ENCODE results near the gene RHBDD3. TPM values are rescaled to one million over a fixed set of nuclear protein-coding genes. Genes with fewer than 3 reads are reported as not detected.

RHBDD3 gene
- total RNA-seq, 4 donors from 2014 or later = 27.8 to 54.9 (median 48.9) TPM

GRCh38 chr22:29269731-29270474 is 2.1 kb upstream of the RHBDD3 start:
- TF ChIP-seq POLR2A (IDR thresholded peaks at IDR 0.05) = no peak
- TF ChIP-seq, protein P1, sequence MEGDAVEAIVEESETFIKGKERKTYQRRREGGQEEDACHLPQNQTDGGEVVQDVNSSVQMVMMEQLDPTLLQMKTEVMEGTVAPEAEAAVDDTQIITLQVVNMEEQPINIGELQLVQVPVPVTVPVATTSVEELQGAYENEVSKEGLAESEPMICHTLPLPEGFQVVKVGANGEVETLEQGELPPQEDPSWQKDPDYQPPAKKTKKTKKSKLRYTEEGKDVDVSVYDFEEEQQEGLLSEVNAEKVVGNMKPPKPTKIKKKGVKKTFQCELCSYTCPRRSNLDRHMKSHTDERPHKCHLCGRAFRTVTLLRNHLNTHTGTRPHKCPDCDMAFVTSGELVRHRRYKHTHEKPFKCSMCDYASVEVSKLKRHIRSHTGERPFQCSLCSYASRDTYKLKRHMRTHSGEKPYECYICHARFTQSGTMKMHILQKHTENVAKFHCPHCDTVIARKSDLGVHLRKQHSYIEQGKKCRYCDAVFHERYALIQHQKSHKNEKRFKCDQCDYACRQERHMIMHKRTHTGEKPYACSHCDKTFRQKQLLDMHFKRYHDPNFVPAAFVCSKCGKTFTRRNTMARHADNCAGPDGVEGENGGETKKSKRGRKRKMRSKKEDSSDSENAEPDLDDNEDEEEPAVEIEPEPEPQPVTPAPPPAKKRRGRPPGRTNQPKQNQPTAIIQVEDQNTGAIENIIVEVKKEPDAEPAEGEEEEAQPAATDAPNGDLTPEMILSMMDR (IDR thresholded peaks at IDR 0.05) = no peak
- Histone ChIP-seq H3K9me3 (no peaks in the 10 kb centered on the region), H3K4me3 (replicated peaks in 1 of 3) (peak overlapping the region; percentile 14 to 78 (median 49)), H3K27me3 (no peaks in the 10 kb centered on the region), H3K27ac (peak overlapping the region in 1 of 3 donors; percentile 98), H3K36me3 (peaks cover 32% of the 10 kb centered on the region in 2 donors), H3K4me1 (peaks cover 35 to 44% of the 10 kb centered on the region in 2 donors)
- intact Hi-C loops (cut with DNase I) = loop anchor here (5.0 kb wide), 1 partner anchor 37 kb away; the partner anchor contains the start of gene GAS2L1
- WGBS, 2 donors = 10 to 16% methylated on average over 13 of the region's 13 CpGs
- DNase-seq = no peak

- Histone ChIP-seq H3K27ac (peak overlapping the region in 2 of 3 donors; percentile 98), H3K4me3 (replicated peaks in 1 of 3) (peak overlapping the region; percentile 49 to 92 (median 78)), H3K9me3 (no peaks in the 10 kb centered on the region), H3K27me3 (no peaks in the 10 kb centered on the region), H3K4me1 (peaks cover 35 to 44% of the 10 kb centered on the region in 2 donors), H3K36me3 (peaks cover 26 to 27% of the 10 kb centered on the region in 2 donors)
- no peak for TF ChIP-seq POLR2A (IDR thresholded peaks at IDR 0.05)
- TF ChIP-seq, protein P1 (IDR thresholded peaks at IDR 0.05) = no peak
- WGBS, 2 donors = 1 to 4% methylated on average over 14 of the region's 14 CpGs
- DNase-seq = no peak
- intact Hi-C loops (cut with DNase I) = no loop called here
Observed at GRCh38 chr22:29269230-29269604, 1.4 kb upstream of the RHBDD3 start.

DNA sequence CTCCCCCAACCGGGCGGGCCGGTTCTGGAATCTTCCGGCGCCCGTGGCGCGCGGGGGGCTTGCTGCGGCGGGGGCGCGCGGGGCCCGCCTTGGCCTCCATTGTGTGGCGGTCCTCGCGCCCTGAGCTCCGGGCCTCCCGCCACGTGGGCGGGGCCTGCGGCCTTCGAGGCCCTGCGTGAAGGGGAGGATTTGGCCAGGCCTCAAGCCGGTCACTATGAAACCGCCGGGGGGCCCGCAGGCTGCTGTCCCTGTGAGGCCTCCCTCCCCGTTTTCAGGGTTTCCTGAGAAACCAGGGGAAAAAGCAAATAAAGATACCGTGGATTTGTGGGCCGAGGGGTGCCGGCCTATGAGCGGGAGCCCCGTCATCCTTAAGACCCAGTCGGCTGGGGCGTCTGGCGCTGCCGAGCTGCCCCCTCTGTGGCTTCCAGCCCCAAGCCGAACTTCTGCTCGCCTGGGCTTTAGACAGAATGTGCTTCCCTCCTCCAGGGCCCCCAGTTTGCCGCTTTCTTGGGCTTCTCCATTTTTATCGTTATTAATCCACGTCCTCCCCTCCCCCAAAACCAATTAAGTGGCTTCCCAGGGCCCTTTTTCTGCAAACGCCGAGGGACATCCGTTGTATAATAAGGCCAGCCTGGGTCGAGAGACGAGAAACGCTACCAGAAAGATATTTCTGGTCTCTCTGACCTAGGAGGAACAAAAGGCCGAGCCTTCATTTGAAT is 889 bp upstream of the RHBDD3 start:
- WGBS, 2 donors = 0% methylated on average over 13 to 24 of the region's 51 CpGs
- peak; percentile 51 to 57 for DNase-seq
- intact Hi-C loops (cut with DNase I) = no loop called here
- no peak for TF ChIP-seq POLR2A (IDR thresholded peaks at IDR 0.05)
- TF ChIP-seq, protein P1 (IDR thresholded peaks at IDR 0.05) = no peak
- H3K4me1 ChIP-seq = peaks cover 35 to 44% of the 10 kb centered on the region in 2 donors
- no peaks in the 10 kb centered on the region for H3K9me3 ChIP-seq
- H3K36me3 ChIP-seq = peaks cover 21 to 26% of the 10 kb centered on the region in 2 donors
- no peaks in the 10 kb centered on the region for H3K27me3 ChIP-seq
- peak overlapping the region; percentile 95 to 98 (median 98) for H3K27ac ChIP-seq
- peak overlapping the region; percentile 49 to 92 (median 78) for H3K4me3 ChIP-seq (replicated peaks in 1 of 3)

DNA sequence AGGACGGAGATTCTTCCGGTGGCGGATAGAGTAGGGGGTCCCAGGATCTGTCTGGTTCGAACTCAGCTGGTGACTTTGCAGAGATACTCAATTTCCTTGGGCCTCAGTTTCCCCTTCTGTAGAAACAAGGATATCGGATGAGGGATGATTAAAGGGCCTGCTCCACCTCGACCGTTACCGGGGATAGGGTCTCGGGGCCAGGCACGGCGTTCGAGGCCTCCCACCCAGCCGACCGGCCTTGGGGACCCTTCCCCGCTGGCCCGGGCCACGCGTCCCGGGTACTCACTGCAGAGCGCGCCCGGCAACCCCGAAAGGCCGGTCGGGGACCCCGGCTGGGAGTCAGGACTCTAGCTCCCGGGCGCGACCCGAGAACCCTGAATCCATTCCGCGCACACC is 321 bp downstream of the RHBDD3 start:
- peak overlapping the region; percentile 49 to 92 (median 78) for H3K4me3 ChIP-seq (replicated peaks in 1 of 3)
- DNase-seq = no peak
- H3K27me3 ChIP-seq = no peaks in the 10 kb centered on the region
- intact Hi-C loops (cut with DNase I) = no loop called here
- no peaks in the 10 kb centered on the region for H3K9me3 ChIP-seq
- peak overlapping the region; percentile 95 to 98 (median 98) for H3K27ac ChIP-seq
- TF ChIP-seq, protein P1 (IDR thresholded peaks at IDR 0.05) = peak in 1 of 6 experiments; percentile 8
- TF ChIP-seq POLR2A (IDR thresholded peaks at IDR 0.05) = peak in 1 of 2 donors; percentile 21
- H3K36me3 ChIP-seq = peaks cover 10 to 15% of the 10 kb centered on the region in 2 donors
- WGBS, 2 donors = 0% methylated on average over 9 to 21 of the region's 32 CpGs
- peaks cover 32 to 40% of the 10 kb centered on the region in 2 donors for H3K4me1 ChIP-seq
